Measurements from ENCODE around the gene PACC1. TPM values are rescaled to one million over a fixed set of nuclear protein-coding genes. Genes with fewer than 3 reads are reported as not detected.

The PACC1 gene
- total RNA-seq, 1 experiment from 2014 or later, result 17.8 TPM

DNA sequence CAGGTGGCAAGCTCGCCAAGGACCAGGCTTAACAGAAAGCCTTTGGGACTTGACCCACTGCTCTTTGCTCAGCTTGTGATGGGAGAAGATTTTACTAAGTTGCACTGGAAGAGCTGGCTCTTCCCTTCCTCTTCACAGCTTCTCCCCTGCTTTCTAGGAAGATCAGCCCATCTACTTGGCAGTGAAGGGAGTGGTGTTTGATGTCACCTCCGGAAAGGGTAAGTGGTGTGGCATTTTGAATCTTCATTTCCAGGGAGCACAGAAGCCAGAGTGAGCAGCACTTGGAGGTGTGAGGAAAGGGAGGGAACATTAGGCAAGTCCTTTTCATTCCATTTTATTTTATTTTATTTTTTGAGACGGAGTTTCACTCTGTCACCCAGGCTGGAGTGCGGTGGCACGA is 27.7 kb upstream of the PACC1 start:
- no peak overlapping the region for H3K4me3 Mint-ChIP-seq (ENCODE audit: low read depth, unreplicated experiment)

DNA sequence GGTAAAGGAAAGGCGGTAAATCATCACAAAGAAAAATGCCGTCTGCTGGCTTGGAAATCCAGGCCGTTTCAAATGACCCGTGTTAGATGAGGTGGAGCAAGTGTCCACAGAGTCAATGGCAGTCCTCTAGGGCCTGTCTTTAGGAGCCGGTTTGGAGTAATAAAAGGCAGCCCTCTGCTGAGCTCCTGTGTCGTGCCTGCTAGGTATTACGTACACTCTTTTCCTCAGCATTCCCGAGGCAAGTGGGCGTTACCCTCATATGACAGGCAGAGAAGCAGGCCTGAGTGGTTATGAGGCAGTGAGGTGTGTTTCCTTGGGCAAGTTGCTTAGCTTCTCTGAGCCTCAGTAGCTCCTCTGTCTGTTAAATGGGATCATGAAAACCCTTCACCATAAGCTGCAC is 25.7 kb upstream of the PACC1 start:
- TF ChIP-seq, protein P1, sequence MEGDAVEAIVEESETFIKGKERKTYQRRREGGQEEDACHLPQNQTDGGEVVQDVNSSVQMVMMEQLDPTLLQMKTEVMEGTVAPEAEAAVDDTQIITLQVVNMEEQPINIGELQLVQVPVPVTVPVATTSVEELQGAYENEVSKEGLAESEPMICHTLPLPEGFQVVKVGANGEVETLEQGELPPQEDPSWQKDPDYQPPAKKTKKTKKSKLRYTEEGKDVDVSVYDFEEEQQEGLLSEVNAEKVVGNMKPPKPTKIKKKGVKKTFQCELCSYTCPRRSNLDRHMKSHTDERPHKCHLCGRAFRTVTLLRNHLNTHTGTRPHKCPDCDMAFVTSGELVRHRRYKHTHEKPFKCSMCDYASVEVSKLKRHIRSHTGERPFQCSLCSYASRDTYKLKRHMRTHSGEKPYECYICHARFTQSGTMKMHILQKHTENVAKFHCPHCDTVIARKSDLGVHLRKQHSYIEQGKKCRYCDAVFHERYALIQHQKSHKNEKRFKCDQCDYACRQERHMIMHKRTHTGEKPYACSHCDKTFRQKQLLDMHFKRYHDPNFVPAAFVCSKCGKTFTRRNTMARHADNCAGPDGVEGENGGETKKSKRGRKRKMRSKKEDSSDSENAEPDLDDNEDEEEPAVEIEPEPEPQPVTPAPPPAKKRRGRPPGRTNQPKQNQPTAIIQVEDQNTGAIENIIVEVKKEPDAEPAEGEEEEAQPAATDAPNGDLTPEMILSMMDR (IDR thresholded peaks at IDR 0.05; ENCODE audit: unreplicated experiment), result no peak
- no peak overlapping the region for H3K27ac Mint-ChIP-seq (ENCODE audit: unreplicated experiment)
- intact Hi-C loops (cut with micrococcal nuclease; ENCODE audit: unreplicated experiment), result no loop called here

More for the DNA sequence above, 27.7 kb upstream of the PACC1 start:
- no TSS peak for BruUV-seq (replicated peaks)
- H3K9me3 Mint-ChIP-seq (ENCODE audit: low read depth, unreplicated experiment), result no peaks in the 10 kb centered on the region
- H3K4me1 Mint-ChIP-seq (ENCODE audit: low read depth, unreplicated experiment), result no peaks in the 10 kb centered on the region
- CTCF ChIA-PET, result interaction anchor here (1.5 kb wide), 1 partner anchor 13 kb away, joined by 3 read pairs; no protein-coding TSS in a partner anchor
- no peak overlapping the region for H3K27ac Mint-ChIP-seq (ENCODE audit: unreplicated experiment)
- TF ChIP-seq, protein P1 (IDR thresholded peaks at IDR 0.05; ENCODE audit: unreplicated experiment), result no peak
- intact Hi-C loops (cut with micrococcal nuclease; ENCODE audit: unreplicated experiment), result no loop called here
- H3K27me3 Mint-ChIP-seq (ENCODE audit: unreplicated experiment), result no peaks in the 10 kb centered on the region
- DNase-seq, result no peak
- no peaks in the 10 kb centered on the region for H3K36me3 Mint-ChIP-seq (ENCODE audit: insufficient read depth, unreplicated experiment)

DNA sequence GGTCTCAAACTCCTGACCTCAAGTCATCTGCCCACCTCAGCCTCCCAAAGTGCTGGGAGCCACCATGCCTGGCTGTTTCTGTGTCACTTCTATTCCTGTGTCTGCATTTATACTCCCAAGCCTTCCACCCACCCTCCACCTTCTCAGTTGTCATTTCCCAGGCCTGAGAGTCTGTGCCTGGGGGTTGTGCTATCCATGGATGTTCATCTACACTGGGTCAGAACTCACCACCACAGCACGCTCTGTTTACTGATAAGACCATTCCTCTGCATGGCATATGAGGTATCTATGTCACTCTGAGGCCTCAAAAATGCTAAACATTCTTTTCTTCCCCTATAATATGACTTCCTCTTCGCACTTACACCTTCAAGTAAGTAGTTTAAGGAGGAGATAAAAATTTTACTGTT is 24.1 kb upstream of the PACC1 start:
- intact Hi-C loops (cut with micrococcal nuclease; ENCODE audit: unreplicated experiment), result no loop called here
- H3K9me3 Mint-ChIP-seq (ENCODE audit: low read depth, unreplicated experiment), result no peaks in the 10 kb centered on the region
- CTCF ChIA-PET, result no interaction called here
- H3K27ac Mint-ChIP-seq (ENCODE audit: unreplicated experiment), result no peak overlapping the region
- H3K27me3 Mint-ChIP-seq (ENCODE audit: unreplicated experiment), result no peaks in the 10 kb centered on the region
- DNase-seq, result no peak
- no peak overlapping the region for H3K4me3 Mint-ChIP-seq (ENCODE audit: low read depth, unreplicated experiment)
- TF ChIP-seq, protein P1 (IDR thresholded peaks at IDR 0.05; ENCODE audit: unreplicated experiment), result no peak
- no TSS peak for BruUV-seq (replicated peaks)
- H3K4me1 Mint-ChIP-seq (ENCODE audit: low read depth, unreplicated experiment), result peaks cover 7% of the 10 kb centered on the region
- H3K36me3 Mint-ChIP-seq (ENCODE audit: insufficient read depth, unreplicated experiment), result no peaks in the 10 kb centered on the region

More for the DNA sequence above, 25.7 kb upstream of the PACC1 start:
- Mint-ChIP-seq H3K4me3 (ENCODE audit: low read depth, unreplicated experiment) (no peak overlapping the region), H3K9me3 (ENCODE audit: low read depth, unreplicated experiment) (no peaks in the 10 kb centered on the region), H3K4me1 (ENCODE audit: low read depth, unreplicated experiment) (no peaks in the 10 kb centered on the region), H3K36me3 (ENCODE audit: insufficient read depth, unreplicated experiment) (no peaks in the 10 kb centered on the region), H3K27me3 (ENCODE audit: unreplicated experiment) (no peaks in the 10 kb centered on the region)
- DNase-seq, result no peak
- BruUV-seq (replicated peaks), result no TSS peak
- CTCF ChIA-PET, result interaction anchor here (0.6 to 0.7 kb wide), 3 partner anchors 15 to 229 kb away, joined by 4 read pairs; no protein-coding TSS in a partner anchor

DNA sequence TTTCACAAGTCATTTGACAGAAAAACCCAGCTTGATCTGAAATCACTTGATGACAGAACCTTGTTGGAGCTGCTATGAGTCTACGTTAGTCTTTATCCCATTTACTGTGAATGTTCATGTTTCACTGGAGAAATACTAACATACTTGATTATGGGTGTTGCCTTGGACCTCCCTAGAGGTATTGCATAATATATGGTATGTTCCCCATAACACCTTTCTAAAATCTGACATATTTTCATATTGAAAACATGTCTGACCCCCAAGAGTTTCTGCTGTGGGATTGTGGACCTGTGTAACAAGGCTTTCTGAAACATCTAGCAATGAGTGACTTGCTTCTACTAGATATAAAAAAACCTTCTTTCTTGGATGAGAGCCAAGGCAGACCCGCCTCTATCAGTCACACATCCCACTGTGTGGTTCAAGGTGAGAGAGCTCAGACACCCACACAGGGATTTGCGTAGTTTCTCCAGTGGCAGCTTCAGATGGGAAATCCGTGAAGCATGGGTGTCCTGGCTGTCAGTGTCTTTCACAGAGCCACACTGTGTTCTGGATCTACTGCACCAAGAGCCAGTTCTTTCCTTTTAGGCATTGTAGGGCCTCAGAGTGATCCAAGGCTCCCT is 22.6 kb upstream of the PACC1 start:
- CTCF ChIA-PET, result interaction anchor here (0.6 to 0.7 kb wide), 2 partner anchors 410 to 495 kb away, joined by 3 to 5 read pairs; no protein-coding TSS in a partner anchor
- no peak overlapping the region for H3K27ac Mint-ChIP-seq (ENCODE audit: unreplicated experiment)
- TF ChIP-seq, protein P1 (IDR thresholded peaks at IDR 0.05; ENCODE audit: unreplicated experiment), result no peak
- no peaks in the 10 kb centered on the region for H3K9me3 Mint-ChIP-seq (ENCODE audit: low read depth, unreplicated experiment)
- intact Hi-C loops (cut with micrococcal nuclease; ENCODE audit: unreplicated experiment), result no loop called here
- H3K27me3 Mint-ChIP-seq (ENCODE audit: unreplicated experiment), result no peaks in the 10 kb centered on the region
- H3K4me3 Mint-ChIP-seq (ENCODE audit: low read depth, unreplicated experiment), result no peak overlapping the region
- DNase-seq, result no peak
- peaks cover 11% of the 10 kb centered on the region for H3K36me3 Mint-ChIP-seq (ENCODE audit: insufficient read depth, unreplicated experiment)
- peaks cover 14% of the 10 kb centered on the region for H3K4me1 Mint-ChIP-seq (ENCODE audit: low read depth, unreplicated experiment)
- no TSS peak for BruUV-seq (replicated peaks)
